Right atrium auricular region (tissue), 2 donors: ENCODE data around the gene SCNN1A. TPM values are rescaled to one million over a fixed set of nuclear protein-coding genes. Genes with fewer than 3 reads are reported as not detected.
A peak's percentile ranks its signal among the peaks of the same experiment; 100 is the strongest.

ENCODE experiments used
- DNase-seq: peaks from one replicate; pipeline ENCODE4 v3.0.0-alpha.2; 2019; ENCODE audit warnings: low spot score
- H3K27ac ChIP-seq, 2 donors: fragments of 200-600 bp; sonication (generic); 1 replicate in 1 of 2; 2 replicates in 1 of 2; pipeline ENCODE4 v1.5.1; 2016 to 2019
- H3K27me3 ChIP-seq, 2 donors: fragments of 200-600 bp; sonication (generic); one replicate each; pipeline versions ENCODE4 v1.5.1 to v1.6.0; 2017 to 2019
- H3K36me3 ChIP-seq: fragments of 200-600 bp; sonication (generic); one replicate; pipeline ENCODE4 v1.5.1; 2016
- H3K4me1 ChIP-seq, 2 donors: fragments of 200-600 bp; sonication (generic); one replicate each; pipeline versions ENCODE4 v1.5.1 to v1.6.0; 2017 to 2019
- H3K4me3 ChIP-seq, 2 donors: fragments of 200-600 bp; sonication (generic); 1 replicate in 1 of 2; 2 replicates in 1 of 2; pipeline ENCODE4 v1.5.1; 2017 to 2019; ENCODE audit warnings: mild to moderate bottlenecking in 1 of 2, moderate library complexity in 1 of 2
- H3K9me3 ChIP-seq, 2 donors: fragments of 200-600 bp; sonication (generic); one replicate each; pipeline ENCODE4 v1.5.1; 2019
- CTCF ChIP-seq, 2 donors: fragments of 200-600 bp; sonication (generic); IDR thresholded peaks; one replicate each; pipeline ENCODE4 v1.5.1; 2019; ENCODE audit warnings: antibody characterized with exemption in 2 of 2
- total RNA-seq, 2 donors: library from RNA; depleted of rRNA; stranded (reverse); fragments of >200 nt; gene quantifications; one replicate each; pipeline ENCODE4 v1.1.0, GENCODE V29; 2016

Gene SCNN1A
- total RNA-seq, 2 donors from 2014 or later, result 2.7 to 18.7 TPM

GRCh38 chr12:6368906-6369525 is 6.3 kb downstream of the SCNN1A start:
- no peaks in the 10 kb centered on the region for H3K36me3 ChIP-seq
- H3K27me3 ChIP-seq, result no peaks in the 10 kb centered on the region
- DNase-seq, result no peak
- H3K4me1 ChIP-seq, result peaks cover 0 to 11% of the 10 kb centered on the region in 2 donors
- no peak overlapping the region for H3K4me3 ChIP-seq
- H3K9me3 ChIP-seq, result no peaks in the 10 kb centered on the region
- no peak for TF ChIP-seq CTCF (IDR thresholded peaks at IDR 0.05)
- no peak overlapping the region for H3K27ac ChIP-seq

- Histone ChIP-seq H3K36me3 (no peaks in the 10 kb centered on the region), H3K4me1 (peaks cover 0 to 19% of the 10 kb centered on the region in 2 donors), H3K27me3 (no peaks in the 10 kb centered on the region), H3K9me3 (no peaks in the 10 kb centered on the region), H3K4me3 (no peak overlapping the region), H3K27ac (no peak overlapping the region)
- TF ChIP-seq CTCF (IDR thresholded peaks at IDR 0.05), result no peak
- no peak for DNase-seq
These were observed 7.1 kb downstream of the SCNN1A start for GRCh38 chr12:6367969-6368892.

- Histone ChIP-seq H3K27ac (no peak overlapping the region), H3K4me3 (no peak overlapping the region), H3K4me1 (peaks cover 0 to 22% of the 10 kb centered on the region in 2 donors), H3K27me3 (no peaks in the 10 kb centered on the region), H3K36me3 (no peaks in the 10 kb centered on the region), H3K9me3 (no peaks in the 10 kb centered on the region)
- TF ChIP-seq CTCF (IDR thresholded peaks at IDR 0.05), result peak in 1 of 2 donors; percentile 27
- DNase-seq, result no peak
These were observed 8.0 kb downstream of the SCNN1A start for GRCh38 chr12:6367065-6367968.

- H3K36me3 ChIP-seq, result no peaks in the 10 kb centered on the region
- no peaks in the 10 kb centered on the region for H3K27me3 ChIP-seq
- peak overlapping the region; percentile 60 to 66 for H3K4me3 ChIP-seq
- H3K9me3 ChIP-seq, result no peaks in the 10 kb centered on the region
- H3K4me1 ChIP-seq, result peaks cover 0 to 23% of the 10 kb centered on the region in 2 donors
- H3K27ac ChIP-seq, result peak overlapping the region; percentile 85 to 89
- DNase-seq, result no peak
- TF ChIP-seq CTCF (IDR thresholded peaks at IDR 0.05), result no peak
These were observed 11.4 kb downstream of the SCNN1A start for GRCh38 chr12:6364044-6364374.

GRCh38 chr12:6363330-6364043 is 11.9 kb downstream of the SCNN1A start:
- Histone ChIP-seq H3K36me3 (no peaks in the 10 kb centered on the region), H3K9me3 (no peaks in the 10 kb centered on the region), H3K27me3 (no peaks in the 10 kb centered on the region), H3K27ac (peak overlapping the region; percentile 85 to 89), H3K4me1 (peaks cover 0 to 23% of the 10 kb centered on the region in 2 donors), H3K4me3 (peak overlapping the region; percentile 60 to 66)
- no peak for TF ChIP-seq CTCF (IDR thresholded peaks at IDR 0.05)
- DNase-seq, result peak; percentile 80
